Brain microvascular endothelial cell (primary cell): Measurements from ENCODE around the gene TFEC.
"Not testable (repeated sequence)": the region's sequence is repeated elsewhere in the genome, so short reads cannot be mapped to it uniquely, and the experiment has no call there.

Source experiments
- DNase-seq: peaks from one replicate; pipeline ENCODE4 v3.0.0-alpha.2; 2020
- H3K27ac ChIP-seq: fragments of 250-450 bp; sonication (Bioruptor Pico); 2 replicates; pipeline ENCODE4 v1.5.1; 2020; ENCODE audit warnings: mild to moderate bottlenecking, moderate library complexity
- H3K27me3 ChIP-seq: fragments of 250-450 bp; sonication (Bioruptor Pico); replicated peaks from 2 replicates; pipeline ENCODE4 v1.5.1; 2020; ENCODE audit warnings: mild to moderate bottlenecking
- H3K36me3 ChIP-seq: fragments of 250-450 bp; sonication (Bioruptor Pico); replicated peaks from 2 replicates; pipeline ENCODE4 v1.5.1; 2020; ENCODE audit warnings: mild to moderate bottlenecking
- H3K4me3 ChIP-seq: 2 replicates; pipeline ENCODE4 v1.5.1; 2011; ENCODE audit warnings: low read depth, mild to moderate bottlenecking, control low read depth, low read length, moderate library complexity
- CTCF ChIP-seq: IDR thresholded peaks from 2 replicates; pipeline ENCODE4 v1.5.1; 2011; ENCODE audit warnings: low read depth, mild to moderate bottlenecking, moderate library complexity, low read length, control low read depth, inconsistent platforms; ENCODE audit errors: missing control alignments
- in situ Hi-C: cut with HindIII; loops from 2 replicates; pipeline ENCODE4 v1.10.0; 2017; ENCODE audit warnings: low sequenced_read_pairs, low pct_ligation_motif_present

The TFEC gene

GRCh38 chr7:115941703-115942268 lies 88.8 kb downstream of the TFEC start:
- DNase-seq, result peak; percentile 74
- in situ Hi-C loops, result no loop called here
- Histone ChIP-seq H3K4me3 (no peak overlapping the region), H3K36me3 (no peaks in the 10 kb centered on the region), H3K27ac (no peak overlapping the region), H3K27me3 (no peaks in the 10 kb centered on the region)
- no peak for TF ChIP-seq CTCF

GRCh38 chr7:115940460-115941060 lies 90.0 kb downstream of the TFEC start:
- DNase-seq, result peak; percentile 4
- Histone ChIP-seq H3K36me3 (no peaks in the 10 kb centered on the region), H3K27ac (no peak overlapping the region), H3K27me3 (no peaks in the 10 kb centered on the region), H3K4me3 (no peak overlapping the region)
- in situ Hi-C loops, result no loop called here
- TF ChIP-seq CTCF, result peak; percentile 4

GRCh38 chr7:115937960-115938359 lies 92.6 kb downstream of the TFEC start:
- Histone ChIP-seq H3K36me3 (no peaks in the 10 kb centered on the region), H3K27me3 (no peaks in the 10 kb centered on the region), H3K4me3 (no peak overlapping the region), H3K27ac (no peak overlapping the region)
- peak; percentile 62 for DNase-seq
- no peak for TF ChIP-seq CTCF
- in situ Hi-C loops, result no loop called here

DNA sequence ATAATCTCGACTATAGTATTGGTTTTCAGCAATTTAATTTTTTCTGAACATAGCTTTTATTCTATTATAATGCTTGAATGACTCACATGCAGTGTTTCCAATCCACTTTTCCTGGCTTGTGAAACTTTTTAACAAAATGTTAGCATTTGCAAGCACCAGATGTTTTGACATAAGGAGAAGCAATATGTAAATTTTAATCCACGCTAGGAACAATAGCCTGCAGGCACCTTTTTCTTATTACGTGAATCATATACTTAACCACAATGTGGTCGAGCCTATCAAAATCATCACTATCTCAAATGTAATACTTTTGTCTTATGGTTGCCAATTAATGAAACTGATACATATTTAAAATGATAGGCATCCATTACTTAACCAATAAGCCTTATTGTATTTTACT lies 97.1 kb downstream of the TFEC start:
- Histone ChIP-seq H3K4me3 (no peak overlapping the region), H3K36me3 (no peaks in the 10 kb centered on the region), H3K27ac (no peak overlapping the region), H3K27me3 (no peaks in the 10 kb centered on the region)
- in situ Hi-C loops, result no loop called here
- DNase-seq, result no peak
- no peak for TF ChIP-seq CTCF

GRCh38 chr7:115932880-115933279 lies 97.7 kb downstream of the TFEC start:
- no peak overlapping the region for H3K27ac ChIP-seq
- no peak for TF ChIP-seq CTCF
- no peaks in the 10 kb centered on the region for H3K36me3 ChIP-seq
- DNase-seq, result no peak
- no peaks in the 10 kb centered on the region for H3K27me3 ChIP-seq
- no peak overlapping the region for H3K4me3 ChIP-seq
- in situ Hi-C loops, result no loop called here

- H3K27ac ChIP-seq, H3K4me3 ChIP-seq, in situ Hi-C loops, DNase-seq, H3K36me3 ChIP-seq, H3K27me3 ChIP-seq: not testable (repeated sequence)
These were observed 100.4 kb downstream of the TFEC start for GRCh38 chr7:115930184-115930583.

GRCh38 chr7:115929736-115930135 lies 100.8 kb downstream of the TFEC start:
- H3K27ac ChIP-seq, H3K36me3 ChIP-seq, DNase-seq, in situ Hi-C loops, H3K27me3 ChIP-seq, H3K4me3 ChIP-seq: not testable (repeated sequence)
